MM.1S (cell line): ENCODE results near the gene DCTN3.

Source experiments
- EZH2 ChIP-seq: fragments of 300-600 bp; sonication (generic); optimal IDR thresholded peaks from 2 replicates; pipeline ENCODE3; 2017; ENCODE audit warnings: low read depth, mild to moderate bottlenecking, antibody characterized with exemption, low read length, mixed read lengths
- TF ChIP-seq, protein P1 (sequence below): fragments of 300-600 bp; sonication (generic); IDR thresholded peaks from 2 replicates; pipeline ENCODE4 v1.5.1; 2016; ENCODE audit warnings: antibody characterized with exemption, low read length, mixed read lengths

- TF ChIP-seq, protein P1, sequence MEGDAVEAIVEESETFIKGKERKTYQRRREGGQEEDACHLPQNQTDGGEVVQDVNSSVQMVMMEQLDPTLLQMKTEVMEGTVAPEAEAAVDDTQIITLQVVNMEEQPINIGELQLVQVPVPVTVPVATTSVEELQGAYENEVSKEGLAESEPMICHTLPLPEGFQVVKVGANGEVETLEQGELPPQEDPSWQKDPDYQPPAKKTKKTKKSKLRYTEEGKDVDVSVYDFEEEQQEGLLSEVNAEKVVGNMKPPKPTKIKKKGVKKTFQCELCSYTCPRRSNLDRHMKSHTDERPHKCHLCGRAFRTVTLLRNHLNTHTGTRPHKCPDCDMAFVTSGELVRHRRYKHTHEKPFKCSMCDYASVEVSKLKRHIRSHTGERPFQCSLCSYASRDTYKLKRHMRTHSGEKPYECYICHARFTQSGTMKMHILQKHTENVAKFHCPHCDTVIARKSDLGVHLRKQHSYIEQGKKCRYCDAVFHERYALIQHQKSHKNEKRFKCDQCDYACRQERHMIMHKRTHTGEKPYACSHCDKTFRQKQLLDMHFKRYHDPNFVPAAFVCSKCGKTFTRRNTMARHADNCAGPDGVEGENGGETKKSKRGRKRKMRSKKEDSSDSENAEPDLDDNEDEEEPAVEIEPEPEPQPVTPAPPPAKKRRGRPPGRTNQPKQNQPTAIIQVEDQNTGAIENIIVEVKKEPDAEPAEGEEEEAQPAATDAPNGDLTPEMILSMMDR = no peak
- no peak for TF ChIP-seq EZH2
Measured at GRCh38 chr9:34576597-34577399, 43.5 kb downstream of the DCTN3 start.
